Stimulated activated CD8-positive, alpha-beta memory T cell treated with anti-CD3 and anti-CD28 coated beads, Interleukin-12 subunit alpha, Interleukin-12 subunit beta, amount 100 ng/mL, for 24 hours (primary cell): Measurements from ENCODE around the gene KLF11.
"Not testable (repeated sequence)": the region's sequence is repeated elsewhere in the genome, so short reads cannot be mapped to it uniquely, and the experiment has no call there.

ENCODE experiments used
- DNase-seq: peaks from one replicate; pipeline ENCODE4 v3.0.0-alpha.2; 2020; ENCODE audit errors: extremely low read depth

Gene KLF11

GRCh38 chr2:10009271-10009810 lies 34.0 kb upstream of the KLF11 start:
- no peak for DNase-seq

GRCh38 chr2:10009811-10010781 lies 33.3 kb upstream of the KLF11 start:
- no peak for DNase-seq

- not testable (repeated sequence) for DNase-seq
These were observed 32.3 kb upstream of the KLF11 start for GRCh38 chr2:10010861-10011605.

GRCh38 chr2:10011606-10012325 lies 31.6 kb upstream of the KLF11 start:
- not testable (repeated sequence) for DNase-seq

- not testable (repeated sequence) for DNase-seq
These were observed 30.9 kb upstream of the KLF11 start for GRCh38 chr2:10012366-10012962.

- DNase-seq: no peak
These were observed 30.3 kb upstream of the KLF11 start for GRCh38 chr2:10012963-10013461.

GRCh38 chr2:10013651-10014417 lies 29.5 kb upstream of the KLF11 start:
- DNase-seq: not testable (repeated sequence)

GRCh38 chr2:10014418-10015190 lies 28.7 kb upstream of the KLF11 start:
- no peak for DNase-seq

GRCh38 chr2:10015376-10015989 lies 27.9 kb upstream of the KLF11 start:
- not testable (repeated sequence) for DNase-seq

GRCh38 chr2:10016001-10016801 lies 27.1 kb upstream of the KLF11 start:
- DNase-seq: no peak

GRCh38 chr2:10016802-10017258 lies 26.5 kb upstream of the KLF11 start:
- no peak for DNase-seq

GRCh38 chr2:10017313-10017941 lies 25.9 kb upstream of the KLF11 start:
- DNase-seq: no peak

- no peak for DNase-seq
These were observed 24.2 kb upstream of the KLF11 start for GRCh38 chr2:10019174-10019573.

GRCh38 chr2:10019602-10020400 lies 23.5 kb upstream of the KLF11 start:
- no peak for DNase-seq

- DNase-seq: no peak
These were observed 21.3 kb upstream of the KLF11 start for GRCh38 chr2:10022041-10022421.

- DNase-seq: no peak
These were observed 20.9 kb upstream of the KLF11 start for GRCh38 chr2:10022445-10022844.
